Measurements from ENCODE around the gene BOK.

BOK gene, protein sequence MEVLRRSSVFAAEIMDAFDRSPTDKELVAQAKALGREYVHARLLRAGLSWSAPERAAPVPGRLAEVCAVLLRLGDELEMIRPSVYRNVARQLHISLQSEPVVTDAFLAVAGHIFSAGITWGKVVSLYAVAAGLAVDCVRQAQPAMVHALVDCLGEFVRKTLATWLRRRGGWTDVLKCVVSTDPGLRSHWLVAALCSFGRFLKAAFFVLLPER

DNA sequence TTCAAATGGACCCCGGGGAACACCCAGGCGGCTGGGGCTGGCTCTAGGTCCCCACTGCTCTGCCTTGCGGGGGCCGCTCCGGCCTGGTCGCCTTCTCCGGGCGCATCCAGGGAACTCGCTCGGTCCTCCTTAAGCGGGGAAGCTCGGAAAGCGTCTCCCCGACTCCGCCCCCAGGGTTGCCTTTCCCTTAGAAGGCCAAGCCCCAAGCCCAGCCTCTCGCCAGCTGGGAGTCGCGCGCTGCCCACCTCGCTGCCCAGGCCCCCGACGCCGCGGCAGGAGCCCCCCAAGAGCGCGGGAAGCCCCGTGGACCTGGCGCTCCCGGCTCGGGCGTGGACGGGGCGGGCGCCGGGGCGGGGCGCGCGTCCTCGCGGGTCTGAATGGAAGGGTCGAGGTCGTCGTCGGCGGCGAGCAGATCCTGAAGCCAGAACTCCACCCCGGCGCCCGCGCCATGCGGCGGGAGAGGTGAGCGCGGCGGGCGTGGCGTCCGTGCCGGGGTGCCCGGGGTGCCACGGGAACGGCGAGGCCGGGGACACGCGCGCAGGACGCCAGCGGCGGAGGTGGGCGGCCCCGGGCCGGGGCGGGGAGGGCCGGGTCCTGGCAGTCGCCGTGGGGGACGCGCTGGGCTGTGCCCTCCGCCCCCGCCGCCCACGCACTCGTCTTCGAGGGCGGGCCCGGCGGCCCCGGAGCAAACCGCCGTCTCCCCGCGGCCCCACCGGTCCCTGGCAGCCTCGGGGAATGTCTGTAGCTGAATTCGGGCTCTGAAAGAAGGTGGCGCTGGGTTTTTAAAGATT is at the start of gene BOK:
Gene BOK, plus strand, starts transcription at position 214 of the 791 bp plus-strand sequence. CDS start 739 bp downstream, outside the sequence.
- peak within 1 kb of the TSS; percentile 30 for H3K4me3 ChIP-seq (ENCODE audit: low read depth, low read length)
- no peak for TF ChIP-seq CTCF (IDR thresholded peaks at IDR 0.05; ENCODE audit: borderline replicate concordance, insufficient read depth, low read depth, low read length)

DNA sequence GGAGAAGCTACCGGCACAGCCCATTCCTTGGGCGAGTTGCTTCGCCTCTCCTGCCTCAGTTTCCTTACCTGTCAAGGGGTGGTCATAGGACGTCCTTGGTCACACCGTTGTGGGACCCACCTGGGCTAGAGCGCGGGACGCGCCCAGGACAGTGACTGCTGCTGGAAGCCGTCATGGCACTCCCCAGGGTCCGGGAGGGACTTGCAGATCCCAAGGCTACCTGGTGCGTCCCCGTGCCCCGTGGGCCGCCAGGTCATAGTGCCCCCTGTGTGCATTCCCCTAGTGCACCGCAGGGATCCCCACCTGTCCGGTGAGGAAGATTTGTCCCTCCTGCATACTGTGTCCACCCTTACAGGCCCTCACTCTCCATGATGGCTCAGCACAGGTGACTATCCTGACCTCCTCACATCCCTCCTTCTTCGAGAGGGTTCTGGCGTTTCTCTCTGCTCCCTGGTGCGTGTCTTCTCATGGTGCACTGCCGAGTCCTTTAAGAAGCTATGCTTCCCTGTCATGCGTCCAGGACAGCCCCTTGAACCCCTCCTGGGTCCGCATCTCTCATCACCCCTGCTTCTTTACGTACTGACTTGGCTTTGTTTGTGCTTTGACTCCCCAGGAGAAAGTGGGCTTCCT is 49.3 kb upstream of the BOK start:
- H3K4me3 ChIP-seq (ENCODE audit: low read depth, low read length) = peak overlapping the region; percentile 60
- TF ChIP-seq CTCF (IDR thresholded peaks at IDR 0.05; ENCODE audit: borderline replicate concordance, insufficient read depth, low read depth, low read length) = no peak

DNA sequence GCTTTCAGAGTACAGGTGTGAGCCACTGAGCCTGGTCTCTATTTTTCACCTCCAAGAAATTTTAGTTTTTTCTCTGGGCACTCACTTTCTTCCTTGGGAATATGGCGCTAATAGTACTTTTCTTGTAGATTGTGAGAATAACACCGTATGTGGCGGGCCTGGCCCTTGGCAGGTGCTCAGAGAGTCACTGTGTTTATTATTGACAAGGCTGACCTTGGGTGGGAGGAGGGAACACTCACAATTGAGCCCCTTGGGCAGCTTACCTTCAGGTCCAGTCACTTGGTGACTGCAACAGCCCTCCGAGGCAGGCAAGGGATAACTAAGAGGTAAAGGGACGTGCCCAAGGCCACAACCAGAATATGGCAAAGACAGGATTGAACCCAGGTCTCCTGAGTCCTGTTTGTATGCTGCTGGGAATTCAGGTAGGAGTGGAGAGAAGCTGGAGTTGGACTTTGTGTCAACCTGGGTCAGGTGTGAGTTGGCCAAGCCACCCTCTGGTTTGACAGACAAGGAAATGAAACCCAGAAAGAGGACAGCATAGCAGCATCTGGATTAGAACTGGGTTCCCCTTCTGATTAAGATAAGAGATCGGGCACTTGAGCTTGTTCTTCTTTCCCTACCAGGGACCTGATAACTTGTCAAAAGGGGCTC is 47.3 kb upstream of the BOK start:
- H3K4me3 ChIP-seq (ENCODE audit: low read depth, low read length) = no peak overlapping the region
- TF ChIP-seq CTCF (IDR thresholded peaks at IDR 0.05; ENCODE audit: borderline replicate concordance, insufficient read depth, low read depth, low read length) = no peak

GRCh38 chr2:241514553-241514952 is 44.0 kb upstream of the BOK start:
- no peak overlapping the region for H3K4me3 ChIP-seq (ENCODE audit: low read depth, low read length)
- TF ChIP-seq CTCF (IDR thresholded peaks at IDR 0.05; ENCODE audit: borderline replicate concordance, insufficient read depth, low read depth, low read length) = no peak

DNA sequence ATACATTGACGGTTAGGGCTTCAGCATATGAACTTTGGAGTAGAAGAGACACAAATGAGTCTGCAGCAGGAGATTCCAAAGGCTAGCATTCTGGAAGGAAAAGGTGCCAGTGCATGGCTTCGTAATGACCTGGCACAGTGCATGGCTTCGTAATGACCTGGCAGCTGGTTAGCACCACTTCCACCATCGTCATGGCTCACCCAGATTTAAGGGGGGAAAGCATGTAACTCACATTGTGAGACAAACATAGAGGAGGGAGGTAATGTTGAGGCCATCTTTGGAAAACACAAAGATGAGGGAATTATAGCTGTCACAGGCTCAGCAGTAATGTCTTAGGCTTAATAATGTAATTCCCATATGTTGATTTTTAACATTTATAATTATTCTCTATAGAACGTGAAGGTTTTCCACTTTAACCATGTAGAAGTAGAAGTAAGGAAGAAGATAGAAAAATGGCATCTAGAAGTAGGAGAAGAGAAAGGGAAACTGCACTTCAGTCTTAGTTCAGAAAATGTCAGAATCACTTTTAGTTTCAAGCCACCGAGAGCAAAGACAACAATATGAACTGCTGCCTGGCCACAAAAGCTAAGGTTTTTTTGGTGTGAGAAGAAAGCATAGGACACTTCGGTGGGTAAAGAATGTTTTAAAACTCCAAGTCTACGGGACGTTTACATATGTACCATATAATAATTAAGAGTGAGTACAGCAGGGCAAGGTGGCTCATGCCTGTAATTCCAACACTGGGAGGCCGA is 43.4 kb upstream of the BOK start:
- no peak overlapping the region for H3K4me3 ChIP-seq (ENCODE audit: low read depth, low read length)
- no peak for TF ChIP-seq CTCF (IDR thresholded peaks at IDR 0.05; ENCODE audit: borderline replicate concordance, insufficient read depth, low read depth, low read length)

DNA sequence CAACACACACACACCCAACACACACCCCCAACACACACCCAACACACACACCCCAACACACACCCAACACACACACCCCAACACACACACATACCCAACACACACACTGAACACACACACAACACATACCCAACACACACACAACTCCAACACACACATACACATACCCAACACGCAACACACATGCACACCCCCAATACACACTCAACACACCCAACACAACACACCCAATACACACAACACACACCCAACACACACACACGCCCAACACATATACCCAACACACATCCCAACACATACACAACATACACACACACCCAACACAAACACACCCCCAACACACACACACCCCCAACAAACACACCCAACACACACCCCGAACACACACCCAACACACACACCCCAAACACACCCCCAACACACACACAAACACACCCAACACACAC is 42.0 kb upstream of the BOK start:
- no peak overlapping the region for H3K4me3 ChIP-seq (ENCODE audit: low read depth, low read length)
- no peak for TF ChIP-seq CTCF (IDR thresholded peaks at IDR 0.05; ENCODE audit: borderline replicate concordance, insufficient read depth, low read depth, low read length)
